Sciatic nerve (tissue), 2 donors: ENCODE results near the gene CTNNA1. TPM values are rescaled to one million over a fixed set of nuclear protein-coding genes. Genes with fewer than 3 reads are reported as not detected.

Experiments
- ATAC-seq: fragments of 200-7000 bp; cut with Tn5 transposase; one replicate; pipeline ENCODE4 v1.9.1; 2020; ENCODE audit warnings: mild to moderate bottlenecking, moderate library complexity
- DNase-seq: peaks from one replicate; pipeline ENCODE4 v3.0.0-alpha.2; 2020; ENCODE audit warnings: low spot score
- intact Hi-C: fragments of 100-400 bp; cut with DNase I; formaldehyde crosslinking; loops from one replicate; pipeline ENCODE4 v1.14.2; 2022
- total RNA-seq: library from RNA; stranded (reverse); fragmentation: NEBNext Ultra II Directional; extraction: Animal tissue kit (Norgen Biotek cat#: 25700); gene quantifications from one replicate; pipeline ENCODE4 v1.2.1, GENCODE V29; 2021
- donor health status: DM: no; HTN: no; CAD: no.
- donor health status: DM: no; HTN: no; CAD: no.

Gene CTNNA1
- total RNA-seq, 1 donor from 2014 or later: 485 TPM

GRCh38 chr5:138934971-138935370, 181.7 kb downstream of the CTNNA1 start:
- no peak for DNase-seq
- ATAC-seq: no peak
- intact Hi-C loops: no loop called here

- intact Hi-C loops: no loop called here
- ATAC-seq: no peak
- DNase-seq: no peak
These were observed 182.2 kb downstream of the CTNNA1 start for GRCh38 chr5:138935466-138935865.

DNA sequence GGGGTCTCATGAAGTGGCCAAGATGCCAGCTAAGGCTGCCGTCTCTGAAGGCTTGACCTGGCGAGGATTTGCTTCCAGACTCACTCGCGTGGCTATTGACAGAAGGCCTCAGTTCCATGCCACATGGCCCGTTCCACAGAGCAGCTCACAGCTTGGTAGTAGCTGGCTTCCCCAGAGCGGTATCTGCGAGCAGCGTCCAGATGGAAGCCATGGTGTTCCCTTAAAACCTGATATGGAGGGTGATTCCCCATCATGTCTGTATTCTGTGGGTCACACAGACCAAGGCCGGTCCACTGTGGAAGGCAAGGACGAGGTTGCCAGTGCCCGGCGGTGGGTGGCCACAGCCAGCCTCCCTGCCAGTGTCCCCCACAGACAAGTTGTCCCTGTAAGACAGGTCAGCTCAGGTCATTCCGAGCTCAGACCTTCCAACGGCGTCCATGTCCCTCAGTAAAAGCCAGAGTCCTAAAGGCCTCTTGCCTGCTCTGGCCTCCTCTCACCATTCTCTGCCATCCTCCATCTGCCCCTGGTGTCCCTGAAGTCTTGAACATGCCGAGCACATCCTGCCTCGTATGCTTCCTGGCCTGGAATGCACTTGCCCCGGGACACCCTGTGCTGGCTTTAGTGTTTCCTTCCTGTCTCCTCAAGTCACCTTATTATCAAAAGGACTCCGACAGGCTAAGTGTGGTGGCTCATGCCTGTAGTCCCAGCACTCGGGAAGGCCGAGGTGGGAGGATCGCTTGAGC, 183.2 kb downstream of the CTNNA1 start:
- peak; percentile 25 for ATAC-seq
- DNase-seq: no peak
- intact Hi-C loops: no loop called here

GRCh38 chr5:138936968-138937345, 183.7 kb downstream of the CTNNA1 start:
- ATAC-seq (peak; percentile 41), DNase-seq (no peak)
- intact Hi-C loops: no loop called here

- intact Hi-C loops: no loop called here
- ATAC-seq (peak; percentile 15), DNase-seq (no peak)
These were observed 184.5 kb downstream of the CTNNA1 start for GRCh38 chr5:138937392-138938387.

- DNase-seq: no peak
- no peak for ATAC-seq
- intact Hi-C loops: no loop called here
These were observed 185.3 kb downstream of the CTNNA1 start for GRCh38 chr5:138938526-138938925.

GRCh38 chr5:138942066-138942465, 188.8 kb downstream of the CTNNA1 start:
- intact Hi-C loops: no loop called here
- DNase-seq (no peak), ATAC-seq (no peak)

GRCh38 chr5:138942861-138943260, 189.6 kb downstream of the CTNNA1 start:
- no peak for ATAC-seq
- intact Hi-C loops: no loop called here
- no peak for DNase-seq

DNA sequence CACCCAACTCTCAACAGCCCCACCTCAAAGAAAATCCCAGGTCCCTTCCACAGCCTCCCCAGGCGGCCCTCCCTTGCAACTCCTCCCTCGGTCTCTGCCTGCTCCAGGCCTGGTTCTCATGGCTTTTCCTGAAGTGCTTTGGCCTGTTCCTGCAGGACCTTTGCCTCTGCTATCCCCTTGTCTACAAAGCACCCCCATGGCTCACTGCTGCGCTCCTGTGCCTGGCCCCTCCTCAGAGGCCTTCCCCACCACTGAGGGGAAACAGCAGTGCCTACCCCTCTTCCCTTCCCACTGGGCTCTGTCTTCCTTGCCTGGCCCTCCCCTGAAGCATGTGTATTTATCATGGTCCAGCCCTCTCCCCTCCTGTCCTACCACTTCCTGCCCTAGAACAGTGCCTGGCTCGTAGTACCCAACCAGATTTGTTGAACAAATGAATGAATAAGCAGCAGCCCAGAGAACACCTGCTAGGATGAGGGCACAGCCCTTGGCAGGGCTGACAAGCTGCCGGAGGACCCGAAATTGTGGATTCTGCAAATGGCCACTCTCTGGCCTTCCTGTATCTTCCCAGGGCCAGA, 190.5 kb downstream of the CTNNA1 start:
- ATAC-seq: no peak
- intact Hi-C loops: no loop called here
- no peak for DNase-seq

- intact Hi-C loops: no loop called here
- ATAC-seq (no peak), DNase-seq (no peak)
These were observed 191.5 kb downstream of the CTNNA1 start for GRCh38 chr5:138944527-138945322.

GRCh38 chr5:138945421-138946240, 192.4 kb downstream of the CTNNA1 start:
- intact Hi-C loops: no loop called here
- DNase-seq: no peak
- no peak for ATAC-seq

DNA sequence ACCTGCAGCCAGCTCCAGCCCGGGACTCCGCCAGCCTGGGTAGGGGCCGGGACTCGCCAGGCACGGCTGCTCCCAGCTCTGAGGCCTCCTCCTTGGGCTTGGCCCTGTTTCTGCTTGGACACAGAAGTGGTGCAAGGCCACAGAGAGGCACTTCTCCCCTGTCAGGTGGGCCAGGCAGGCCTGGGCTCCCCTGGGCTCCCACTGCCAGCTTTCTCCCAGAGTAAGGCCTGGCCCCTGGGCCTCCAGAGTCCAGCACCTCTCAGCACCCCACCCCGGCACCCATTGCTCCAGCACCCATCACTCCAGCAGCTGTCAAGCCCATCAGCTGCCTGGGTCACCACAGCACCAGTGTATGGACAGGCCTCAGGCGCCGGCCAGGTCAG, 193.0 kb downstream of the CTNNA1 start:
- intact Hi-C loops: no loop called here
- ATAC-seq: no peak
- no peak for DNase-seq

DNA sequence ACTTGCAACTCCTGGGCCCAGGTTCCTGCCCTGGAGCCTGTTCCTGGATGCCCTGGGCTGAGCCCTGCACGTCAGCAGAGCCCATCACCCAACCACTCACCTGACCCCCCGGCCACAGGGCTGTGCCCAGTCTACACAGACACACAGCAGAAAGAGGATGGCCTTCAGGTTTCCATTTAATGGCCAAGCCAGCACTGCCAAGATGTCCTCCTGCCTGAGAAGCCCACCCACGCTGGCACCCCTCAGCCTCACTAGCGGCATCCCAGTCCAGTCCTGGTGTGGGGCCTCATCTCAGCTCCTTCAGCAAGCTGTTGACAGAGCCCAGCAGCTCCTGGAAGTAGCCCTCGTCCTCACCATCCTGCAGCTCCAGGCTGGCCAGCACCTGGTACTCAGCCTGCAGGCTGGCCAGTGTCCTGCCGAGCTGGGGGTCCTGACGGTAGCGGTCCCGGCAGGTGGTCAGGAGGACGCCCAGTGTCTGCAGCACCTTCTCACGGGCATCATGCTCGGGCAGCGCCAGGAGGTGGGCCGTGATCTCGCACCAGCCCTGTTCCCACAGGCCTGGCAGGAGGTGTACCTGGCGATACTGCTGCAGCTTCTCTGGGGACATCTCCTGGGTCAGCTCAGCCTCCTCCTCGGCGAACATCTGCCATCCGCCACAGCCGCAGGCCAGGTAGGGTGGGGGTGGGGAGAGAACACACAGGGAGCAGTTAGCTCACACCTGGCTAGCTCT, 193.8 kb downstream of the CTNNA1 start:
- ATAC-seq (no peak), DNase-seq (no peak)
- intact Hi-C loops: no loop called here

DNA sequence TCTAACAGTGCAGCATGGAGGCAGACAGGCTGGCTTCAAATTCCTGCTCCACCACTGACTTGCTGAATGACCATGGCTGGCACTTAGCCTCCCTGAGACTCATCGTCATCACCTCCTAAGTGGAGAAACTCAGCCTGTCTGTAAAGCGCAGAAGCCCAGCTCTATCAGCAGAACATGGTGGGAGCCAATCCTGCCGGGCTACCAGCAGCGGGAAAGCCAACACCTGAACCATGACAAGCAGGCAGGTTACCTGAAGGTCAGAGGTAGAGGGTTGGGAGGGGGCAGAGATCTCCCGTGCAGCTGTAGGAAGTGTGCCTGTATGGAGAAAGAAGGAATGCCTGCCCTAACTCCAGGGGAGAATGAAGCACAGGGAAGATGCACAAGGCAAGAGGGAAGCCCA, 194.6 kb downstream of the CTNNA1 start:
- ATAC-seq: no peak
- no peak for DNase-seq
- intact Hi-C loops: no loop called here

GRCh38 chr5:138948471-138949222, 195.4 kb downstream of the CTNNA1 start:
- ATAC-seq: peak; percentile 45
- intact Hi-C loops: no loop called here
- DNase-seq: no peak

- no peak for ATAC-seq
- intact Hi-C loops: no loop called here
- no peak for DNase-seq
These were observed 196.0 kb downstream of the CTNNA1 start for GRCh38 chr5:138949223-138949574.

DNA sequence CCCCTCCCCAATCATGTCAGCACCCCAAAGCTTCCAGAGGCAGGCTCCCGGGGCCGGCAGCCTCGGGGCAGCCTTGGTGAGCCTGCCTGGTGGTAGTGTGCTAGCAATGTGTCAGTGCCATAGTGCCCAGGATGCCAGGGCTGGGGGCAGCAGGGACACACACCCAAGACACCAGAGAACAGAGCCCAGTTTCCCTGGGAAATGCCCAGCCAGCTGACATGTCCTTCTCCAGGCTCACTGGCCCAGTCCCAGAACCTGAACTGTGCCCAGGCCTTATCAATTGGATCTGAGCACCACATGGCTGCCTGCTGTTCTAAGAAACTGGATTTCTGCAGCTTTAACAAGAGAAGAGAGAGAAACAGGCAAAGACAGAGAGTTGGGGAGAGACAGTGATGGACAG, 196.8 kb downstream of the CTNNA1 start:
- no peak for ATAC-seq
- no peak for DNase-seq
- intact Hi-C loops: no loop called here
